Measurements from ENCODE around the gene SCYL3. TPM values are rescaled to one million over a fixed set of nuclear protein-coding genes. Genes with fewer than 3 reads are reported as not detected.

Gene SCYL3
- total RNA-seq, 4 donors from 2014 or later = 12.3 to 42.3 (median 25.1) TPM

DNA sequence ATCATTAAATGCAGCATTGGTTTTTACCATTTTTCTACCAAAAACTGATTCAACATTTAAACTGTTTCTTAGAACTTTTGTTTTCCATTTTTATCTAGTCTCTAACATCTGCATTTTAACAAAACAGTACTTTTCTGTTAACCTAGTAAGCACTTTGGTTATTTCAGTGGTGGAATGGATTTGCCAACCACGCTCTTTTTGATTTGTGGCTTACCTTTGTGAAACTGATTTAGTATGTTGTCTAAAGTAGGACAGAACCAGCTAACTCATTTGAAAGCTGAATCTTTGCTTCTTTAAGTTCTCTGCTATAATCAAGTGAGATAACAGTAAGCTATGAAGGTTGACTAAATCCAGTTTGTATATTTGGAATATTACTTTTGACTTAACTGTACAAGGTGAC lies 57.5 kb downstream of the SCYL3 start:
- TF ChIP-seq, protein P1, sequence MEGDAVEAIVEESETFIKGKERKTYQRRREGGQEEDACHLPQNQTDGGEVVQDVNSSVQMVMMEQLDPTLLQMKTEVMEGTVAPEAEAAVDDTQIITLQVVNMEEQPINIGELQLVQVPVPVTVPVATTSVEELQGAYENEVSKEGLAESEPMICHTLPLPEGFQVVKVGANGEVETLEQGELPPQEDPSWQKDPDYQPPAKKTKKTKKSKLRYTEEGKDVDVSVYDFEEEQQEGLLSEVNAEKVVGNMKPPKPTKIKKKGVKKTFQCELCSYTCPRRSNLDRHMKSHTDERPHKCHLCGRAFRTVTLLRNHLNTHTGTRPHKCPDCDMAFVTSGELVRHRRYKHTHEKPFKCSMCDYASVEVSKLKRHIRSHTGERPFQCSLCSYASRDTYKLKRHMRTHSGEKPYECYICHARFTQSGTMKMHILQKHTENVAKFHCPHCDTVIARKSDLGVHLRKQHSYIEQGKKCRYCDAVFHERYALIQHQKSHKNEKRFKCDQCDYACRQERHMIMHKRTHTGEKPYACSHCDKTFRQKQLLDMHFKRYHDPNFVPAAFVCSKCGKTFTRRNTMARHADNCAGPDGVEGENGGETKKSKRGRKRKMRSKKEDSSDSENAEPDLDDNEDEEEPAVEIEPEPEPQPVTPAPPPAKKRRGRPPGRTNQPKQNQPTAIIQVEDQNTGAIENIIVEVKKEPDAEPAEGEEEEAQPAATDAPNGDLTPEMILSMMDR (IDR thresholded peaks at IDR 0.05) = no peak
- TF ChIP-seq EP300 (IDR thresholded peaks at IDR 0.05; ENCODE audit: low read depth) (no peak), POLR2A (IDR thresholded peaks at IDR 0.05) (no peak), POLR2AphosphoS5 (IDR thresholded peaks at IDR 0.05) (no peak)
- H3K27me3 ChIP-seq = no peaks in the 10 kb centered on the region
- H3K9me3 ChIP-seq = peaks cover 0 to 7% of the 10 kb centered on the region in 2 donors
- 86 to 89% methylated on average over 1 of the region's 1 CpG for WGBS, 2 donors (ENCODE audit: low coverage in 1 of 2)
- H3K36me3 ChIP-seq = peaks cover 0 to 5% (median 0%) of the 10 kb centered on the region in 4 donors
- intact Hi-C loops (cut with DNase I; ENCODE audit: low total_unique reads) = no loop called here
- H3K27ac ChIP-seq = no peak overlapping the region
- no peaks in the 10 kb centered on the region for H3K4me1 ChIP-seq
- in situ Hi-C loops (cut with MboI; ENCODE audit: low pct_ligation_motif_present in 1 of 4, low pct_unique_long_range_greater_than_20kb in 1 of 4, low sequenced_read_pairs in 3 of 4) = no loop called here
- no peak for DNase-seq
- no peak overlapping the region for H3K4me3 ChIP-seq

DNA sequence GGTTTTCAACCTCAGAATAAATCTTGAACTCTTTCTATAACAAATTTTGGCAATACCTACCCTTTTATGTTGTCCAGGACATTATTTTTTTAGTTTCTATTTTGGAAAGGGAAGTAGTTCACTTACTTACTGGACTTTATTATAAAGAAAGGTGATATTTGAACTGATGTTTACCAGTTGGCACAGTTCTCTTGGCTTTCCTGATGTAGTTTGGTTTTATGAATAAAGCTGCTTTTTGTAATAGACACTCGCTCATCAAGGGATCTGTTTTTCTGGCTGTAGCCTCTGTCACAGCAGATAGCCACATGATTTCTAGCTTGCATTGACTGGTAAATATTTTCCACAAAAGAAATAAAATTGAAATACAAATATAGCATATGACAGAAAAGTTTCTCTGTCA lies 58.0 kb downstream of the SCYL3 start:
- Histone ChIP-seq H3K4me1 (no peaks in the 10 kb centered on the region), H3K27me3 (no peaks in the 10 kb centered on the region), H3K36me3 (peaks cover 0 to 4% (median 1%) of the 10 kb centered on the region in 4 donors), H3K9me3 (peaks cover 0 to 7% of the 10 kb centered on the region in 2 donors), H3K4me3 (no peak overlapping the region), H3K27ac (no peak overlapping the region)
- in situ Hi-C loops (cut with MboI; ENCODE audit: low pct_ligation_motif_present in 1 of 4, low pct_unique_long_range_greater_than_20kb in 1 of 4, low sequenced_read_pairs in 3 of 4) (no loop called here), intact Hi-C loops (cut with DNase I; ENCODE audit: low total_unique reads) (no loop called here)
- TF ChIP-seq POLR2AphosphoS5 (IDR thresholded peaks at IDR 0.05) (no peak), EP300 (IDR thresholded peaks at IDR 0.05; ENCODE audit: low read depth) (no peak), POLR2A (IDR thresholded peaks at IDR 0.05) (no peak)
- TF ChIP-seq, protein P1 (IDR thresholded peaks at IDR 0.05) = no peak
- 73 to 76% methylated on average over 1 of the region's 1 CpG for WGBS, 2 donors (ENCODE audit: low coverage in 1 of 2)
- no peak for DNase-seq

DNA sequence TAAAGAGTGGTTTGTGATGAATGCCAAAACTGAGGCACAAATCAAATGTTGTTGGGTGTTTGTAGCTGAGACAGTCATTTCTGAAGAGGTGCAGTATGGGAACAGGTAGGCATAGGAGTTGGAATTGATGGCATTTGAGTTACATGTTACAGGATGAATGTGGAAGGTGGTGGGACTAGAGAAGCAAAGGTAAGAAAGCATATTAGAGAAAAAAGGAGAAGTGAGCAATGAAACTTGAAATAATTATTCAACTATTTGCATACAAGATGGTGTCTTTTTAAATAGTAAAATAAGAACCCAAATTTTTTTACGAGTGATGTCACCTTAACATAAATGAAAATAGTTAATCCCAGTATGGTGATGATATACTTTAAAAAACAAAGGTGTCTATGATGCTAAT lies 58.8 kb downstream of the SCYL3 start:
- H3K36me3 ChIP-seq = peaks cover 0 to 8% (median 3%) of the 10 kb centered on the region in 4 donors
- 93 to 100% methylated on average over 1 of the region's 1 CpG for WGBS, 2 donors (ENCODE audit: low coverage in 1 of 2)
- no peak overlapping the region for H3K4me3 ChIP-seq
- H3K27me3 ChIP-seq = no peaks in the 10 kb centered on the region
- intact Hi-C loops (cut with DNase I; ENCODE audit: low total_unique reads) = no loop called here
- peaks cover 0 to 3% of the 10 kb centered on the region in 2 donors for H3K9me3 ChIP-seq
- DNase-seq = no peak
- H3K4me1 ChIP-seq = no peaks in the 10 kb centered on the region
- TF ChIP-seq POLR2A (IDR thresholded peaks at IDR 0.05) (no peak), POLR2AphosphoS5 (IDR thresholded peaks at IDR 0.05) (no peak), EP300 (IDR thresholded peaks at IDR 0.05; ENCODE audit: low read depth) (no peak)
- TF ChIP-seq, protein P1 (IDR thresholded peaks at IDR 0.05) = no peak
- in situ Hi-C loops (cut with MboI; ENCODE audit: low pct_ligation_motif_present in 1 of 4, low pct_unique_long_range_greater_than_20kb in 1 of 4, low sequenced_read_pairs in 3 of 4) = no loop called here
- no peak overlapping the region for H3K27ac ChIP-seq

DNA sequence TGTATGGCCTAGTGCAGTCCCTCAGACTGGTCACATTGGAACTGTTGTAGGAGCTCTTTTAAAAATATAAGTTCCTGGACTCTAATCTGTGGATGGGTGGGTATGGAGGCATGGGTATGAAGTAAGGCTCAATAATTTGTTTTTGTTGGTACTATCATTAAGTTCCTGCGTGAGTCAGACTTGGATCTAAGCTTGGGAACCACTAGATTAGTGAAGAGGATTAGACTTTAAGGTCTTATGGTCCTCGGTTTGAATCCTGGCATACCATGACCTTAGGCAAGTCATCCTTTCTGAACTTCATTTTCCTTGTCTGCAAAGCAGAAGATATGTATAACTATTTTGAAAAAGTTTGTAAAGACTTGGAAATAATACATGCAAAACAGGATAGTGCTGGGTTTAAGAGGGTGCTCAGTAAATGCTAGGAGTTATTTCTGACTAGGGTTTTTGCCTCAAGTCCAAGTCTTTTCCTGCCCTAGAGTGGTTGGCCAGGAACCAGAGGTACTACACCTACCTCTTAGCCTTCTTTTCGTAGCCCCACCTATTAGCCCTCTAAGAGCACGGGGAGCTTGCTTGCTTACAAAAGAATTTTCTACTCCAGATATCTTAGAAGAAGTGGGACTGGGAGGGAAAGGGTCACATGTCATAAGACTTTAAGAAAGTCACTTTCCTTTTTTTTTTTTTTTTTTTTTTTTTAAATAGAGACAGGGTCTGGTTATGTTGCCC lies 60.4 kb downstream of the SCYL3 start:
- intact Hi-C loops (cut with DNase I; ENCODE audit: low total_unique reads) (no loop called here), in situ Hi-C loops (cut with MboI; ENCODE audit: low pct_ligation_motif_present in 1 of 4, low pct_unique_long_range_greater_than_20kb in 1 of 4, low sequenced_read_pairs in 3 of 4) (no loop called here)
- no peaks in the 10 kb centered on the region for H3K4me1 ChIP-seq
- H3K27me3 ChIP-seq = no peaks in the 10 kb centered on the region
- no peak overlapping the region for H3K27ac ChIP-seq
- peaks cover 0 to 8% (median 3%) of the 10 kb centered on the region in 4 donors for H3K36me3 ChIP-seq
- H3K9me3 ChIP-seq = no peaks in the 10 kb centered on the region
- TF ChIP-seq POLR2AphosphoS5 (IDR thresholded peaks at IDR 0.05) (no peak), EP300 (IDR thresholded peaks at IDR 0.05; ENCODE audit: low read depth) (no peak), POLR2A (IDR thresholded peaks at IDR 0.05) (no peak)
- TF ChIP-seq, protein P1 (IDR thresholded peaks at IDR 0.05) = no peak
- DNase-seq = no peak
- no peak overlapping the region for H3K4me3 ChIP-seq
- WGBS, 2 donors (ENCODE audit: low coverage in 1 of 2) = 78 to 82% methylated on average over 4 of the region's 4 CpGs
